ENCODE measurements around the gene LPAR6. TPM values are rescaled to one million over a fixed set of nuclear protein-coding genes. Genes with fewer than 3 reads are reported as not detected.

Gene LPAR6
- total RNA-seq, 1 donor from 2014 or later: 98.0 TPM

DNA sequence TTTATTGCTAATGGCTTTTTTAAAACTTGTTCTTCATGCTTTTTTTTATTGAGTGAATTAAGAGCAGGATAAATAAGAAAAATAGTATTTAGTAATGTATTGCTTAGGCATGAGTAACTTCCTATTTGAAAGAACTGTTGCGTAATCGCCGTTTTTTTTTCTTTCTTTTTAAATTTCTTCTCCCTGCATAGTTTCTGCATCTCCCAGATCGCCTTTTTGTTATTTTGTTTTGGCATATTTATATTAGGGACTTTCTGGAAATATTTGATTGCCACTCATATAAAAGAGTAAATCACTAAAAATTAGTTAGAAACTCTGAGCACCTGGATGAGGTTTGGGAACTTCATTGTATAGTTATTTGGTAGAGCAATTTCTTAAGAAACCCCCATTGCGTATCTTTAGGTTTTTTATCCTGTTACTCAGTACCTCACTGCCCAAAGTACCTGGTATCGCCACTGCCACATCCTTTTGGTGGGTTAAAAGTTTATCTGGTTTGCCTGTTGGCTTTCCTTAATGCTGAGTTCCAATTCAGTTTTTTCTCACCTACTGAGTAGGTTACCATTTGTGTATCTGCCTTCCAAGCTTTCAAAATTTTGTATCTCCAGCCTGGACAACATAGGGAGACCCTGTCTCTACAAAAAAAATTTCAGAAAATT lies 36.2 kb upstream of the LPAR6 start:
- TF ChIP-seq, protein P1, sequence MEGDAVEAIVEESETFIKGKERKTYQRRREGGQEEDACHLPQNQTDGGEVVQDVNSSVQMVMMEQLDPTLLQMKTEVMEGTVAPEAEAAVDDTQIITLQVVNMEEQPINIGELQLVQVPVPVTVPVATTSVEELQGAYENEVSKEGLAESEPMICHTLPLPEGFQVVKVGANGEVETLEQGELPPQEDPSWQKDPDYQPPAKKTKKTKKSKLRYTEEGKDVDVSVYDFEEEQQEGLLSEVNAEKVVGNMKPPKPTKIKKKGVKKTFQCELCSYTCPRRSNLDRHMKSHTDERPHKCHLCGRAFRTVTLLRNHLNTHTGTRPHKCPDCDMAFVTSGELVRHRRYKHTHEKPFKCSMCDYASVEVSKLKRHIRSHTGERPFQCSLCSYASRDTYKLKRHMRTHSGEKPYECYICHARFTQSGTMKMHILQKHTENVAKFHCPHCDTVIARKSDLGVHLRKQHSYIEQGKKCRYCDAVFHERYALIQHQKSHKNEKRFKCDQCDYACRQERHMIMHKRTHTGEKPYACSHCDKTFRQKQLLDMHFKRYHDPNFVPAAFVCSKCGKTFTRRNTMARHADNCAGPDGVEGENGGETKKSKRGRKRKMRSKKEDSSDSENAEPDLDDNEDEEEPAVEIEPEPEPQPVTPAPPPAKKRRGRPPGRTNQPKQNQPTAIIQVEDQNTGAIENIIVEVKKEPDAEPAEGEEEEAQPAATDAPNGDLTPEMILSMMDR (IDR thresholded peaks at IDR 0.05; ENCODE audit: unreplicated experiment): no peak
- Mint-ChIP-seq H3K9me3 (ENCODE audit: unreplicated experiment) (no peaks in the 10 kb centered on the region), H3K27me3 (ENCODE audit: unreplicated experiment) (no peaks in the 10 kb centered on the region), H3K36me3 (ENCODE audit: low read depth, unreplicated experiment) (peaks cover 17% of the 10 kb centered on the region), H3K4me3 (ENCODE audit: unreplicated experiment) (no peak overlapping the region), H3K4me1 (ENCODE audit: unreplicated experiment) (no peaks in the 10 kb centered on the region), H3K27ac (ENCODE audit: unreplicated experiment) (no peak overlapping the region)
- DNase-seq (ENCODE audit: low spot score): no peak

DNA sequence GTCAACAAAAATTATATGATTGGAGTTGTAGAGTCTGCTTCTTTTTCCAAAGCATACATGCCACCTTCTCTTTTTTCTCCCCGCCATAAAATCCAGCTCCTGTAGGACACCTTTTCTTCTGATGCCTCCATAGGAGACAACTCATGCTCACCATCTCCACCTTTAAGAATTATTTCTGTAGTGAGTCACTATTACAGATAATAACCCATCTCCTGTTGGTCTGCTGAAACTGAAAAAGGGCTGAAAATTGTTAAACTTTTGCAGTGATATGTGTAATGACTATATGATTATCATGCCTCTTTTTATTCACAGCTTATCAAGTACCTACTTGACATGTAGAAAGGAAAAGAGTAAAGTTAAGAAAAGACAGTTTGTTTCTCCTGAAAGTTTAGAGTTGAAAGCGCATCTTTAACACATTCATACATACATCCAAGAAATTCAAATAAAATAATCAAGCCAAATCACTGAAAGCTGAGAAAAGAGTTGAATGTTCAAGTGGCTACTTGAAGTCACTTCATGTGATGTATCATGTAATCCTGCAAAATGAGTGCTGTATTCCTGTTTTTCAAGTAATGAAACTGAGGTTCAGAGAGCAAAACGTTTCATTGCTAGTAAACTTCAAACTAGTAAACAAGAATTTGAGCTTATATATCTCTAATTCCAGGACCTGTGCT lies 35.5 kb upstream of the LPAR6 start:
- Mint-ChIP-seq H3K27ac (ENCODE audit: unreplicated experiment) (no peak overlapping the region), H3K4me3 (ENCODE audit: unreplicated experiment) (no peak overlapping the region), H3K4me1 (ENCODE audit: unreplicated experiment) (peaks cover 2% of the 10 kb centered on the region), H3K9me3 (ENCODE audit: unreplicated experiment) (no peaks in the 10 kb centered on the region), H3K36me3 (ENCODE audit: low read depth, unreplicated experiment) (peaks cover 14% of the 10 kb centered on the region), H3K27me3 (ENCODE audit: unreplicated experiment) (no peaks in the 10 kb centered on the region)
- DNase-seq (ENCODE audit: low spot score): no peak
- TF ChIP-seq, protein P1 (IDR thresholded peaks at IDR 0.05; ENCODE audit: unreplicated experiment): no peak

DNA sequence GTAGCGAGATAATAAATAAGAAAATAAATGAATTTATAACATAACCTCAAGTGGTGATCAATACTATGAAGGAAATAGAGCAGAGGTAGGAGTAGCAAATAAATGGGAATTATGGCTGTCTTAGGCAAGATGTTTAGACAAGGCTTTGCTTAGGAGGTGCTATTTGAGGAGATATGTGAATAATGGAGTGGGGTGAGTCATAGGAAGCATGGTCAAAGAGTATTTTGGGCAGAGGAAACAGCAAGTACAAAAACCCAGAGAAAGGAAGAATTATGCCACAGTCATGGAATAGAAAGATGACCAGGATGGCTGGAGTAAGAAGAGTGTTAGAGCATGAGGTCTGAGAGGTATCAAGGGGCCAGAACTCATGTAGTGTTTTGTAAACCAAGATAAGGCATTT lies 33.6 kb upstream of the LPAR6 start:
- Mint-ChIP-seq H3K27me3 (ENCODE audit: unreplicated experiment) (no peaks in the 10 kb centered on the region), H3K9me3 (ENCODE audit: unreplicated experiment) (no peaks in the 10 kb centered on the region), H3K36me3 (ENCODE audit: low read depth, unreplicated experiment) (peaks cover 9% of the 10 kb centered on the region), H3K4me1 (ENCODE audit: unreplicated experiment) (peaks cover 2% of the 10 kb centered on the region), H3K27ac (ENCODE audit: unreplicated experiment) (no peak overlapping the region), H3K4me3 (ENCODE audit: unreplicated experiment) (no peak overlapping the region)
- TF ChIP-seq, protein P1 (IDR thresholded peaks at IDR 0.05; ENCODE audit: unreplicated experiment): no peak
- no peak for DNase-seq (ENCODE audit: low spot score)

DNA sequence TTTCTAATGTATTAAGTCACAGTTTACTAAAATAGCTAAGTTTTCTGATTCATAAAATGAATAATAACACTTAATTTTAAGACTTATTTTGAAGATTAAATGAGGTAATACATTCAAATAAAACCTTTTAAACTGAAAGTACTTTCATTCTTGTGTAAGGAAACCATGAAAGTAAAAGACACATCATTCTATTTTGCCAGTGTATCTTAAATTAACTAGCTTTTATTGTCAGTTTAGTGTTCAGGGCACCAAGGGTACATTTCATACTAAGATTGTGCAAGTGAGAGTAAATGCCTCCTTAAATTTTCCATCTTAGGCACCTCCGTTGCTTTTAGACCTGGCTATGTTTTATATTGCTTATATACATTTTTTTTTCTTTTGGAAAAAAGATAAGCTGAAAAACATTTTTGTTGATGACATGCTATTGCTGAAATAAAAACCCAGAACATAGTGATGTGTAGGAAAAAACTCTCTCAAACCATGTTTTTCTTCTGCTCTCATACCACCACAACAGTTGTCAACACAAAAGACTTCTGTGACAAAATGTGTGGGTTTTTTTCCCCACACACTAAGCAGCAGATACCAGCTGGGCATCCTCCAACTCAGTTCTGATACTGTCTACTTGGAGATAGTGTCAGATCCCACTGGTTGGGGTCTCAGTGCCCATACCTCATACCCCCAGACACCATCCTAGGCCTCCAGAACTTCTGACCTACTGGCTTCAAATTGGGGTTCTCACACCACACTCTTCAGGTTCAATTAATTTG lies 30.7 kb upstream of the LPAR6 start:
- TF ChIP-seq, protein P1 (IDR thresholded peaks at IDR 0.05; ENCODE audit: unreplicated experiment): no peak
- Mint-ChIP-seq H3K9me3 (ENCODE audit: unreplicated experiment) (no peaks in the 10 kb centered on the region), H3K27ac (ENCODE audit: unreplicated experiment) (no peak overlapping the region), H3K4me3 (ENCODE audit: unreplicated experiment) (no peak overlapping the region), H3K36me3 (ENCODE audit: low read depth, unreplicated experiment) (no peaks in the 10 kb centered on the region), H3K4me1 (ENCODE audit: unreplicated experiment) (peaks cover 2% of the 10 kb centered on the region), H3K27me3 (ENCODE audit: unreplicated experiment) (no peaks in the 10 kb centered on the region)
- DNase-seq (ENCODE audit: low spot score): no peak

All from endothelial cell (in vitro differentiated cells).